ENCODE results near the gene NKPD1.

DNA sequence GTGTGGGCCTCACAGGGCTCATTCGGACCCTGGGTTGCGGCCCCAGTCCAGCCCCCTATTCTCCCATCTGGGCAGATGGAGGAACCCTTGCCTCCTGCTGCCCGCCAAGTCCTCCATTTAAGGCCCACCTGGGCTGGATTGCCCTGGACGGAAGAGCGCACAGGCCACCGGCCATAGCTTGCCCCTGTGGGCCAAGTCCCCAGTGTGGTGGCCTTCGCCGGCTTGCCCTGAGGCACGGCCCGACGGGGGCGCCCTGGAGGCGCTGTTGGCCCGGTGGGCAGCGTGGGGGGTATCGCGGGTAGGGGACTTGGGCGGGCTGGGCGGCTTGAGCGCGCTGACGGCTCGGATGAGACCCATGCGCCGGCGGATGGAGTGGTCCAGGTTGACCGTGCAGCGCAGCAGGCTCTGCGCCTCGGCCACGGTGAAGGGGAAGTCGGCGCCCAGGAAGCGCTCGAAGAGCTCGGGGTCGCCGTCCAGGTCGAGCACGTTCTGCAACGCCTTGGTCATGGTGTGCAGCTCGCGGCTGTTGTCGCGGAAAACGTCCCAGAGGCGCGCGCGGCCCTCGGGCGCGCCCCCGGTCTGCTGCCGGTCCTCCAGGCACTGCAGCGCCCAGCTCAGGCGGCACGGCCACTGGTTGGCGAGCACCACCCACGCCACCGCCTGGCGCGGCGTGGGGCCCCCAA is 8.8 kb downstream of the NKPD1 start:
- TF ChIP-seq, protein P1, sequence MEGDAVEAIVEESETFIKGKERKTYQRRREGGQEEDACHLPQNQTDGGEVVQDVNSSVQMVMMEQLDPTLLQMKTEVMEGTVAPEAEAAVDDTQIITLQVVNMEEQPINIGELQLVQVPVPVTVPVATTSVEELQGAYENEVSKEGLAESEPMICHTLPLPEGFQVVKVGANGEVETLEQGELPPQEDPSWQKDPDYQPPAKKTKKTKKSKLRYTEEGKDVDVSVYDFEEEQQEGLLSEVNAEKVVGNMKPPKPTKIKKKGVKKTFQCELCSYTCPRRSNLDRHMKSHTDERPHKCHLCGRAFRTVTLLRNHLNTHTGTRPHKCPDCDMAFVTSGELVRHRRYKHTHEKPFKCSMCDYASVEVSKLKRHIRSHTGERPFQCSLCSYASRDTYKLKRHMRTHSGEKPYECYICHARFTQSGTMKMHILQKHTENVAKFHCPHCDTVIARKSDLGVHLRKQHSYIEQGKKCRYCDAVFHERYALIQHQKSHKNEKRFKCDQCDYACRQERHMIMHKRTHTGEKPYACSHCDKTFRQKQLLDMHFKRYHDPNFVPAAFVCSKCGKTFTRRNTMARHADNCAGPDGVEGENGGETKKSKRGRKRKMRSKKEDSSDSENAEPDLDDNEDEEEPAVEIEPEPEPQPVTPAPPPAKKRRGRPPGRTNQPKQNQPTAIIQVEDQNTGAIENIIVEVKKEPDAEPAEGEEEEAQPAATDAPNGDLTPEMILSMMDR (IDR thresholded peaks at IDR 0.05): no peak
- TF ChIP-seq POLR2A (IDR thresholded peaks at IDR 0.05) (no peak), POLR2AphosphoS5 (IDR thresholded peaks at IDR 0.05) (no peak)

Data from breast epithelium (tissue), 3 donors.